ENCODE measurements around the gene KLB.
"Not testable (repeated sequence)": the region's sequence is repeated elsewhere in the genome, so short reads cannot be mapped to it uniquely, and the experiment has no call there.

KLB gene

GRCh38 chr4:39426728-39427127 lies 20.0 kb downstream of the KLB start:
- no peak for DNase-seq (ENCODE audit: low spot score)

- DNase-seq (ENCODE audit: low spot score), result no peak
Measured at GRCh38 chr4:39427520-39428114, 20.9 kb downstream of the KLB start.

GRCh38 chr4:39429476-39430334 lies 23.0 kb downstream of the KLB start:
- no peak for DNase-seq (ENCODE audit: low spot score)

GRCh38 chr4:39433878-39434492 lies 27.3 kb downstream of the KLB start:
- no peak for DNase-seq (ENCODE audit: low spot score)

GRCh38 chr4:39435659-39436563 lies 29.2 kb downstream of the KLB start:
- DNase-seq (ENCODE audit: low spot score), result no peak

- DNase-seq (ENCODE audit: low spot score), result no peak
Measured at GRCh38 chr4:39441593-39441992, 34.9 kb downstream of the KLB start.

- DNase-seq (ENCODE audit: low spot score), result no peak
Measured at GRCh38 chr4:39442998-39443397, 36.3 kb downstream of the KLB start.

- DNase-seq (ENCODE audit: low spot score), result no peak
Measured at GRCh38 chr4:39446483-39446841, 39.7 kb downstream of the KLB start.

- DNase-seq (ENCODE audit: low spot score), result no peak
Measured at GRCh38 chr4:39446842-39447573, 40.3 kb downstream of the KLB start.

GRCh38 chr4:39450618-39451017 lies 43.9 kb downstream of the KLB start:
- DNase-seq (ENCODE audit: low spot score), result no peak

- DNase-seq (ENCODE audit: low spot score), result no peak
Measured at GRCh38 chr4:39451423-39452023, 44.8 kb downstream of the KLB start.

GRCh38 chr4:39452153-39452859 lies 45.6 kb downstream of the KLB start:
- DNase-seq (ENCODE audit: low spot score), result no peak

- DNase-seq (ENCODE audit: low spot score), result no peak
Measured at GRCh38 chr4:39452860-39453587, 46.3 kb downstream of the KLB start.

- DNase-seq (ENCODE audit: low spot score), result no peak
Measured at GRCh38 chr4:39453738-39454137, 47.0 kb downstream of the KLB start.

- no peak for DNase-seq (ENCODE audit: low spot score)
Measured at GRCh38 chr4:39455486-39455885, 48.8 kb downstream of the KLB start.

- no peak for DNase-seq (ENCODE audit: low spot score)
Measured at GRCh38 chr4:39456946-39457763, 50.4 kb downstream of the KLB start.

- not testable (repeated sequence) for DNase-seq (ENCODE audit: low spot score)
Measured at GRCh38 chr4:39458161-39458504, 51.4 kb downstream of the KLB start.

GRCh38 chr4:39458505-39459300 lies 52.0 kb downstream of the KLB start, which contains the start of the genes LIAS and RPL9:
LIAS (plus strand) TSS chr4:39459056; CDS start chr4:39459118, 62 bp downstream.
RPL9 (minus strand) TSS chr4:39458922; CDS start chr4:39458439, 483 bp downstream.
- DNase-seq (ENCODE audit: low spot score), result peak; percentile 96

Data from pons (tissue), 1 donor.